A549 treated with AZD9567 at 1 μM for 4 hours (cell line): ENCODE measurements around the gene GFOD2. TPM values are rescaled to one million over a fixed set of nuclear protein-coding genes. Genes with fewer than 3 reads are reported as not detected.

Experiments used
- total RNA-seq: library from RNA; stranded (reverse); fragments of 200-300 nt; extraction: Qiagen RNA extraction; gene quantifications from 5 replicates; pipeline ENCODE4 v1.2.3, GENCODE V29; 2022; ENCODE audit not compliant: insufficient read depth

Gene GFOD2
- 8.9 to 18.3 TPM (median 17.8 TPM) in 5 replicates for total RNA-seq

GRCh38 chr16:67719048-67719777 lies at the start of gene GFOD2:
GFOD2 (minus strand) TSS chr16:67719316; CDS start chr16:67685715, 33,601 bp downstream.

GRCh38 chr16:67666559-67667452 lies 52.3 kb downstream of the GFOD2 start, which contains the start of the genes C16orf86 and ENKD1:
C16orf86 (plus strand) TSS chr16:67666814; CDS start chr16:67666971, 157 bp downstream.
ENKD1 (minus strand) TSS chr16:67666750; CDS start chr16:67666442, 308 bp downstream.

GRCh38 chr16:67660564-67661028 lies 58.5 kb downstream of the GFOD2 start, which contains the start of gene PARD6A:
PARD6A (plus strand) TSS chr16:67660960; CDS start chr16:67661039, 79 bp downstream.

GRCh38 chr16:67659675-67660563 lies 59.2 kb downstream of the GFOD2 start, which contains the start of gene ACD:
ACD (minus strand) TSS chr16:67660260; CDS start chr16:67660220, 40 bp downstream.

Other genes with a start within 250 kb of the GFOD2 start
- gene ATP6V0D1, start 238.2 kb downstream of the GFOD2 start, total RNA-seq, result 94.7 to 122 TPM (median 111 TPM) in 5 replicates
- not detected in 5 replicates for gene AGRP, start 235.8 kb downstream of the GFOD2 start, total RNA-seq
- gene RIPOR1, start 190.5 kb downstream of the GFOD2 start, total RNA-seq, result 36.7 to 43.5 TPM (median 40.1 TPM) in 5 replicates
- gene CTCF, start 156.8 kb downstream of the GFOD2 start, total RNA-seq, result 32.8 to 40.3 TPM (median 34.0 TPM) in 5 replicates
- 0.62 to 2.4 TPM (median 2.1 TPM) in 5 replicates for gene CARMIL2, start 74.2 kb downstream of the GFOD2 start, total RNA-seq
- 34.7 to 38.7 TPM (median 36.6 TPM) in 5 replicates for gene ACD, start 59.1 kb downstream of the GFOD2 start, total RNA-seq
- gene PARD6A, start 58.4 kb downstream of the GFOD2 start, total RNA-seq, result 1.8 to 2.2 TPM (median 2.1 TPM) in 4 of 5 replicates, not detected in the other
- 3.3 to 12.0 TPM (median 10.3 TPM) in 5 replicates for gene ENKD1, start 52.6 kb downstream of the GFOD2 start, total RNA-seq
- gene C16orf86, start 52.5 kb downstream of the GFOD2 start, total RNA-seq, result 0.10 to 0.20 TPM in 2 of 5 replicates, not detected in the others
- gene RANBP10, start 87.2 kb upstream of the GFOD2 start, total RNA-seq, result 9.5 to 10.9 TPM (median 10.2 TPM) in 5 replicates
- gene TSNAXIP1, start 87.6 kb upstream of the GFOD2 start, total RNA-seq, result 0.33 to 0.85 TPM (median 0.43 TPM) in 4 of 5 replicates, not detected in the other
- gene THAP11, start 123.0 kb upstream of the GFOD2 start, total RNA-seq, result 23.4 to 41.0 TPM (median 38.1 TPM) in 5 replicates
- gene NUTF2, start 127.6 kb upstream of the GFOD2 start, total RNA-seq, result 234 to 376 TPM (median 237 TPM) in 5 replicates
- 27.5 to 32.3 TPM (median 31.8 TPM) in 5 replicates for gene CENPT, start 128.4 kb upstream of the GFOD2 start, total RNA-seq
- gene EDC4, start 153.7 kb upstream of the GFOD2 start, total RNA-seq, result 38.5 to 68.1 TPM (median 65.8 TPM) in 5 replicates
- 0.29 to 0.37 TPM in 2 of 5 replicates, not detected in the others for gene NRN1L, start 165.6 kb upstream of the GFOD2 start, total RNA-seq
- gene PSKH1, start 173.9 kb upstream of the GFOD2 start, total RNA-seq, result 11.1 to 20.4 TPM (median 15.9 TPM) in 5 replicates
- 1.3 to 3.3 TPM (median 1.8 TPM) in 5 replicates for gene CTRL, start 212.5 kb upstream of the GFOD2 start, total RNA-seq
- gene PSMB10, start 217.5 kb upstream of the GFOD2 start, total RNA-seq, result 33.9 to 55.6 TPM (median 53.0 TPM) in 5 replicates
- 3.2 to 14.0 TPM (median 12.7 TPM) in 5 replicates for gene LCAT, start 224.8 kb upstream of the GFOD2 start, total RNA-seq
- 20.5 to 37.5 TPM (median 34.2 TPM) in 5 replicates for gene SLC12A4, start 249.3 kb upstream of the GFOD2 start, total RNA-seq